GM12872 (cell line): ENCODE data around the gene VIPR2.

Experiments
- CTCF ChIP-seq: IDR thresholded peaks from 3 replicates; pipeline ENCODE4 v1.5.1; 2011; ENCODE audit warnings: low read depth, mild to moderate bottlenecking, low read length, moderate library complexity; ENCODE audit not compliant: insufficient read depth

Gene VIPR2

GRCh38 chr7:159042103-159042502, 102.6 kb downstream of the VIPR2 start:
- no peak for TF ChIP-seq CTCF

- TF ChIP-seq CTCF, result no peak
These were observed 103.6 kb downstream of the VIPR2 start for GRCh38 chr7:159040912-159041711.

- TF ChIP-seq CTCF, result no peak
These were observed 104.5 kb downstream of the VIPR2 start for GRCh38 chr7:159040146-159040545.

GRCh38 chr7:159039716-159040115, 105.0 kb downstream of the VIPR2 start:
- no peak for TF ChIP-seq CTCF

GRCh38 chr7:159038066-159038465, 106.6 kb downstream of the VIPR2 start:
- no peak for TF ChIP-seq CTCF

- TF ChIP-seq CTCF, result no peak
These were observed 107.6 kb downstream of the VIPR2 start for GRCh38 chr7:159036916-159037605.

- no peak for TF ChIP-seq CTCF
These were observed 109.0 kb downstream of the VIPR2 start for GRCh38 chr7:159035571-159036073.
